Hypothalamus (tissue), 51 donors: Measurements from ENCODE around the gene ITCH.
"Not testable (repeated sequence)": the region's sequence is repeated elsewhere in the genome, so short reads cannot be mapped to it uniquely, and the experiment has no call there.

Experiments used
- DNase-seq, 51 donors: peaks; one replicate each; lab custom pipeline; 2025; lab: John Stamatoyannopoulos, UW

ITCH gene

DNA sequence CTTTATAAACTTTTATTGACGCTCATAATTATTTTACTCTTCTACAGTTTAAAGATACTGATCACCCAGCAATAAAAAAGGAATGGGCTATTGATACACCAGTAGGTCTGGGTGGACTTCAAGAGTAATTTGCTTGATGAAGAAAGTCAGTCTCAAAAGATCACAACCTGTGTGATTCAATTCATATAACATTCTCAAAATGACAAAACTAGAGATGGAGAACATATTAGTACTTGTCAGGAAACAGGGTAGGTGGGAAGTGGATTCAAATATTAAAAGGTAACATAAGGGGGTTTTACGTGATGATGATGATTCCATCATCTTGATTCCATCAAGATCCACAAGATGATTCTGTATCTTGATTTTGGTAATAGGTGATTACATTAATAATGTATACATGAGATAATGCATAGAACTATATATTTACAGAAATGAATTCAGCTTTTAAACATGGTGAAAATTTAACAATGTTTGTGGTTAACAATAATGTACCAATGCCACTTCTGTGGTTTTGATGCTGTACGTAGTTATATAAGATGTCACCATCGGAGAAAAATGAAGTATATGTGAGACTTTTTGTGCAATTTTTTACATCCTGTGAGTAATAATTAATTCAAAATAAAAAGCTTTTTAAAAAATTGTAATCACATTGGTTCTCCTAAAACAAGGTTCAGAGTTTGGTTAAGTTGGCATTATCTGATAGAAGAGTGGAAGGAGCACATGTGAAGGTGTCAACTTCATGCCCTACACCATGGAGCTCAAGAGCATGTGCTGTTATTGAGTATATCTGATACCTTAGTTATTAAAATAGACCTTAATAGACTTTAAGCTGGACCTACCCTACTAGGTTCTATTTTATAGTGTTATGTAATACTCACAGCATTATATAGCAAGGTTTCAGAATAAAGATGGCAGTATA lies 86.9 kb downstream of the ITCH start:
- DNase-seq = no peak

DNA sequence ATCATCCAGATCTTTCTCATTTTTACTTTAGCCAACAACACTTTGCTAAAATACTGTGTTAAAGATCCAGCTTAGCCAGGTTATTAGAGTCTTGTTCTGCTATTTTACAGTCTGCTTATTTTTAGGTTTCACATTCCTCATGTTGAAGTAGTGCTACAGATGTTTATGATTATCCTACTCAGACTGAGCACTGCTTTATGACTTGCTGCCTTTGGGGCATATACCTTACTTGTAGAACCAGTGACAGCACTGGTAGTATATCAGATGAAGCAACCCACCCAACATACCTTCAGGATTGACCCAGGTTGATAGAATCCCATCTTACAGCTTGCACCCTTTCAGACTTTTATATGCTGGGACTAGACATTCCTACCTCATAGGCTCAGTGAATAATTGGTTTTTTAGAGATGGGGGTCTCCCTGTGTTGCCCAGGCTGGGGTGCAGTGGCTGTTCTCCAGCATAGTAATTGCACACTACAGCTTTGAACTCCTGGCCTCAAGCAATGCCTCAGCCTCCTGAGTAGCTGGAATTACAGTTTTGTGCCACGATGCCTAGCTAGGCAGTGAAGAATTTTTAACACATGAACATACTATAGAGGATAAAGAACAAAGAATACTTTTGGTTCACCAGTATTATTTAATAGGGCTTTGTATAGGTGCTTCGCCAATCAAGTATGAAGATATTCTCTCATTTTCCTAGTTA lies 89.4 kb downstream of the ITCH start:
- no peak for DNase-seq

DNA sequence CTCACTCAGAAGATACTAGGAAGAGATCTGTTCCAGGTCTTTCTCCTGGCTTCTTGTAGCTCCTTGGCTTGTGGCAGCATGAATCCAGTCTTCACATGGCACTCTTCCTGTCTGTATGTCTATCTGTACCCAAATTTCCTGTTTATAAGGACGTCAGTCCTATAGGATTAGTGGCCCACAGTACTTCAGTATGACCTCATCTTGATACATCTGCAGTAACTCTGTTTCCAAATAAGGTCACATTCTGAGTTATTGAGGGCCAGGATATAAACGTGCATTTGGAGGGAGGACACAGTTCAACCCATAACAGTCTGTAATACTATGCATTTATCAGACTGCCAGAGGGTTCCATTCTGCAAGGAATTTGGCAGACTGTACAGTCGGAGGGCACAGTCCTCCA lies 95.6 kb downstream of the ITCH start:
- no peak for DNase-seq

DNA sequence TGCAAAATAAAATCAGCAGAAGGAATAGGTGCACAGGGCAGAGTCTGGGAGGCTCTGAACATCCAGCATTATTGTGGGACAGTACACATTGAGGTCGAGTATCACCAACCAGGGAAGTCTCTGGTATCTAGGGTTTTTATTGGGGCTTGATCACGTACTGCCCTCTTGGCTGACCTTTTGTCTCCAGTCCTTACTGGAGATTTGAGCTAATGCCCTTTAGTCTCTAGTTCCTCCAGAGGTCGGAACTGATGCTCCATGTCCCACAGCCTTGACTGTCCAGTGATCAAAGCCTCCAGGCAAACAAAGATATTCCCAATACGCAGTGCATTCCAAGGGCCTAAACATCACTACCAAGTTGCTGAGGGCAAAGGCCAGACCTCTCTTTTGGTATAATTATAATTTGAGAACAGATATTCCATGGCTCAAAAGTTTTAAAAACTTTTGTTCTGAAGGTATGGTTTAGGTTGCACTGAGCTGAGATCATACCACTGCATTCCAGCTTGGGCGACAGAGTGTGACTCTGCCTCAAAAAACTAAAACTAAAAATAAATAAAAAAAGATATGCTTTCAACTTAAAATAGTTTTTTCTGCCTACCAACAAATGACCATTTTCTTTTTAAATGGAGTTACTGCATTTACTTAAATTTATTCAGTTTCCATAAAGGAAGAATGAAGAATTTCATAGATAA lies 96.3 kb downstream of the ITCH start:
- DNase-seq = no peak

DNA sequence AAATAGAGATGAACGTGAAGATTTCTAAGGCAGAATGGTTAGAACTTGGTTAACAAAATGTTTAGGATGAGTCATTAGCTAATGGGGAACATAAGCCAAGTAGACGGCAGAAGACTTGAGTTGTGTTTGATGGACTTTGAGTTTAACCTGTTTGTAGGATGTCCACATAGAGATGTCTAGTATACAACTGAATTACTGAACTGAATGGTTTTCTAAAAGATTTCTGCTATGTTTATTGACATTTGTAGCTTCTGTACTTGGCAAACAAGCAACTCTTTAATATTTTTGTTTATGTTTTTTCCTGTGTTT lies 98.7 kb downstream of the ITCH start:
- no peak for DNase-seq

DNA sequence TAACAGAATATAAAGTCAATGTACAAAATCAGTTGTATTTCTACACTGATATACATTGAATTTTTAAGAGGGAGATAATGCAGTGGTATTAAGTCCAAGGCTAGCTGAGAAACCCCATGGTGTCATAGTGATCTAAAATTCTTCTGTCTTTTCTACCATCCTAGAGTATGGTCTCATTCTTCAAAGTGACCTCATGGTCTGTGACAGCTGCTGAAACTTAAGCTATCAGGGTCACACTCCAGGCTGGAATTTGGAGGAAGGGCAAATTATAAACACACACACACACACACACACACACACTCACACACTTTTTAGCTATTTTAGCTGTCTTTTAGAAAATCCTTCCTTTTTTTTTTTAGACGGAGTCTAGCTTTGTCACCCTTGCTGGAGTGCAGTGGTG lies 105.9 kb downstream of the ITCH start:
- no peak for DNase-seq

DNA sequence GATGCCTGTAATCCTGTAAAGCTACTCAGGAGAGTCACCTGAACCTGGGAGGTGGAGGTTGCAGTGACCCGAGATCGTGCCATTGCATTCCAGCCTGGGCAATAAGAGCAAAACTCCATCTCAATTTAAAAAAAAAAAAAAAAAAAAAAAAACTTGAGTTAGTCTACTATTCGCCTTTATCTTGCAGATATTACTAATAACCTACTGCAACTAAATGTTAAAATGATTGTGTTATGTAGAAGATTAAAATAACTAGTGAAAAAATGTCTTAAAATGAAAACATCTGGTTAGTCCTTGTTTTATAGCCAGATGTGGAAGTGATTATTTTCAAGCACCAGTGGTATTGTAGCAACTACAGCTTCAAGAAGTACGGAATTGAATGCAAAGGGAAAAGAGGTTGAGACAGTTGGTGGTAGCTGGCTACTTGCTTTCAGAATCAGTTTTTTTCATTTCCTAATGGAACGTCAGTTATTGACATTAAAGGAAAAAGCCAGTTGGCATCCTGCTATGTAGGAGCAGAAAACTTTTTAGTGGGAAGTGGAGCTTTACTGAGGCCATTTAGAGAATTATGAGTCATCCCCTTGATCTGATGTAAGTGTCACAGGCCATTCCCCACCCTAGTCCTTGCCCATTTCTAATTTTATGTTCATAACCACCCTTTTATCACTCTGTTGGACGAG lies 109.3 kb downstream of the ITCH start:
- no peak for DNase-seq

DNA sequence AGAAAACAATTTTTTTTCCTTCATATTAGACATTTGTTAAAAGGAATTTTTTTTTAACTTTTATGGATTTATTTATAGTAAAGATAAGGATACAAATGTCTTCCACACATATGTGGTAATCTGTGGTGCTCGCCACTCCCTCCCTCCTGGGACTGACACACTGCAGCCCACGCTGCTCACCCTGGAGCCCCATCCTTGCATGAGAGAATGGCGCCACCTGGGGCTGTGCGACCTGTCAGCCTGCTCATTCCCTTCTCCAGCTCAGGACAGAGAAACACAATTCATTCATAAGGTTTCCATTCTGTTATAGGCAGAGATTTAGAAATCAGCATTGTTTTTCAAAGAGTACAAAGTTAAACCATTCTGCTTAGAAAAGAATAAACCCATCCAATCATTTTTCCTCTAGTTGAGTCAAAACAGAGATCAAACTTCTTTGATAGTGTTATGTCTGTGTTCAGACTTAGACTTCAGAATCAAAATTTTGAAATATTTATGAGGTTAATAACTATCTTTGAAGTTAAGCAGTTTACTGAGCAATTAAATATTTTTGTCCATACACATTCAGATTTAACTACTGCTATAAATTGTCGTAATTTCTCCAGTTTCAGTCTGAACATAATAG lies 110.3 kb downstream of the ITCH start:
- DNase-seq = peak in 29 of 51 donors; percentile 1 to 60 (median 13)

DNA sequence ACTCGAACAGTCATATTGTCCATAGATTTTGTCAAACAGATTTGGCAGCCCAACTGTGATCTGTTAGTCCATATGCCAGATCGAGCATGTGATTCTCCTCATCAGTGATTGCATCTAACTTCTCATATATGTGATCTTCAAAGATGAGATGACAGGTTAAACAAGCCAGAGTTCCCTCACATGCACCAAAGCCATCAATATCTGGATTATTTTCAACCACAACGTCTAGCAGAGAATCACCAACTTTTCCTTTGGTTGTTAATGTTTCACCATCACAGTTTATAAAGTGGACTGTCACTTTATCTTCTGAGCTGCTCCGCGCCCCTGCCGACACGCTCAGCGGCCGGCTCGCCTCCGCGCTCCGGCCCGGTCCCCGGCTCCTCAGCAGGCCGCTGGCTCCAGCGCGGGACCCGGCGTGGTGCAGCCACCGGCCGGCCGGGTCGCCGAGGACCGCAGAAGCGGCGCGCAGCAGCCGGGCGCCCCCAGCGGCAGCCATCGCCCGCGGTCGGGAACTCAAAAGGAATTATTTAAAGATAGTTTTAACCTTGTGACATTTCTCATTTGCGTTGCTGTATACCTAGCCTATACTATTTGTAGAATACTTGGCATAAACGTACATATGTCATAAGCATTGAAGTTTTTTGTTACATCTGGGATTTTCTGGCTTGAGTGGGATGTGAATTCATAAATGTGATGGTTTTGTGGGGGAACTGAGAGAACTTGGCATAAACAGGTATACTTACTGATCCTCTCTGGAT lies 113.1 kb downstream of the ITCH start:
- peak in 39 of 51 donors; percentile 1 to 80 (median 24) for DNase-seq

DNA sequence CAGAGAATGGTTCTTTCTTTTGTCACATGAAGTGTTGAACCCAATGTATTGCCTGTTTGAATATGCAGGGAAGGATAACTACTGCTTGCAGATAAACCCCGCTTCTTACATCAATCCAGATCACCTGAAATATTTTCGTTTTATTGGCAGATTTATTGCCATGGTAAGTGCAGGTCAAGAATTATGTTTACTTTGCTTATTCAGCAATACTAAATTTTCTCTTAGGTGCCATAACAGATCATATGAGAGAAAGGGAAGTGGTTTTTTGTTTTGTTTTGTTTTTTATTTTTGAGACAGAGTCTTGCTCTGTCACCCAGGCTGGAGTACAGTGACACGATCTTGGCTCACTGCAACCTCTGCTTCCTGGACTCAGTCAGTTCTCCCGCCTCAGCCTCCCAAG lies 116.6 kb downstream of the ITCH start:
- no peak for DNase-seq

DNA sequence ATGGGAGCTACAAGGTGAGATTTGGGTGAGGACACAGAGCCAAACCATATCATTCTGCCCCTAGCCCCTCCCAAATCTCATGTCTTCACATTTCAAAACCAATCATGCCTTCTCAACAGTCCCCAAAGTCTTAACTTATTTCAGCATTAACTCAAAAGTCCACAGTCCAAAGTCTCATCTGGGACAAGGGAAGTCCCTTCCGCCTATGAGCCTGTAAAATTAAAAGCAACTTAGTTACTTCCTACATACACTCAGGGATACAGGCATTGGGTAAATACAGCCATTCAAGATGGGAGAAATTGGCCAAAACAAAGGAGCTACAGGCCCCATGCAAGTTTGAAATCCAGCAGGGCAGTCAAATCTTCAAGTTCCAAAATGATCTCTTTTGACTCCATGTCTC lies 119.1 kb downstream of the ITCH start:
- not testable (repeated sequence) for DNase-seq

DNA sequence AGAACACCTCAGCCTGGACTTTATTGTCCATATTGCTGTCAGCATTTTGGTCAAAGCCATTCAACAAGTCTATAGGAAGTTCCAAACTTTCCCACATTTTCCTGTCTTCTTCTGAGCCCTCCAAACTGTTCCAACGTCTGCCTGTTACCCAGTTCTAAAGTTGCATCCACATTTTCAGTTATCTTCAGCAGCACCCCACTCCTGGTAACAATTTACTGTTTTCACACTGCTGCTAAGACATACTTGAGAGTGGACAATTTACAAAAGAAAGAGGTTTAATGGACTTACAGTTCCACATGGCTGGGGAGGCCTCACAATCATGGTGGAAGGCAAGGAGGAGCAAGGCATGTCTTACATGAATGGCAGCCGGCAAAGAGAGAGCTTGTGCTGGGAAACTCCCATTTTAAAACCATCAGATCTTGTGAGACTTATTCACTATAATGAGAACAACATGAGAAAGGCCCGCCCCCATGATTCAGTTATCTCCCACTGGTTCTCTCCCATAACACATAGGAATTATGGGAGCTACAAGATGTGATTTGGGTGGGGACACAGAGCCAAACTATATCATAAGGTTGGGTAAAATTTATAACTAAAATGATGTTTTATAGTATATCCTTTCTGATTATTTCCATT lies 120.6 kb downstream of the ITCH start:
- not testable (repeated sequence) for DNase-seq

DNA sequence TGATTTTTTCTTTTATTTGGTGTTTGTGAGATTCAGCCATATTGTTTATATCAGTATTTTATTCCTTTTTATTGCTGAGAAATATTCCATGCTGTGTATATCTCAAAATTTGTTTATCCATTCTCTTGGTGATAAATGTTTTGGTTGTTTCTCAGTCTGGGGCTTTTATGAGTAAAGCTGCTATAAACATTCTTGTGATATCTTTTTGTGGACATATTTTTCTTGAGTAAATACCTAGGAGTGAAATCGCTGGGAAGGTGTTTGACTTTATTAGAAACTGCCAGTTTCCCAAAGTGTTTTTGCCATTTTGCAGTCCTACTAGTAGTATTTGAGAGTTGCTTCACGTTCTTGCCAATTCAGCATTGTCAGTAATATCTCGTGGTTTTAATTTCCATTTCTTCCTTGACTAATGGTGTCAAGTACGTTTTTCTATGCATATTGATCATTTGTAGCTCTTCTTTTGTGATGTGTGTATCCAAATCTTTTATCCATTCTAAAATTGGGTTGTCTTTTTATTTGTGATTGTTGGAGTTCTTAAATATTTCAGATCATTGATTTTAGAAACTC lies 122.1 kb downstream of the ITCH start:
- no peak for DNase-seq

DNA sequence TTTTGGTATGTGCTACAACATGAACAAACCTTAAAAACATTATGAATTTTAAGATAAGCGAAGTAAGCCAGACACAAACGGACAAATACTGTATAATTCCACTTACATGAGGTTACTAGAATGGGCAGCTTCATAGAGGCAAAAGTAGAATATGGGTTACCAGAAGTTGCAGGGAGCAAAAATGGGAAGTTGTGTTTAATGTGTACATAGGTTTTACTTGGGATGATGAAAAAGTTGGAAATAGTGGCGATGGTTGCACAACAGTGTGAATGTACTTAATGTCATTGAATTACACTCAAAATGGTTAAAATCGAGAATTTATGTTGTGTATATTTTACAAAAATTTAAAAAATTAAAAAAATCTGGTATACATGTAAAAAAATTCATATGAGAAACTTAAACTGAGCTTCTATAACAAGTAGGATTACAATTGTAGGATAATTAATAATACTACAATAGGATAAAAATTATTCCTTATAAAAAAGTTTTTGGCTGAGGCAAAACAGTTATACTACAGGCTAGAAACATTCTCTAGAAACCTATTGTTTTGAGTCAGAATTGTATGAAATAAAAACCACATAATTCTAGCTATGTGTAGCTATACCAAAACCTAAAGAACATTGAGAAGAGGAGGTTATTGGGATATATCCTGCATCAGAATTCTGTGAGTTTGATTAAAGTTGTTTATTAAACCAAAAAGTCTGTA lies 128.3 kb downstream of the ITCH start:
- DNase-seq = no peak

DNA sequence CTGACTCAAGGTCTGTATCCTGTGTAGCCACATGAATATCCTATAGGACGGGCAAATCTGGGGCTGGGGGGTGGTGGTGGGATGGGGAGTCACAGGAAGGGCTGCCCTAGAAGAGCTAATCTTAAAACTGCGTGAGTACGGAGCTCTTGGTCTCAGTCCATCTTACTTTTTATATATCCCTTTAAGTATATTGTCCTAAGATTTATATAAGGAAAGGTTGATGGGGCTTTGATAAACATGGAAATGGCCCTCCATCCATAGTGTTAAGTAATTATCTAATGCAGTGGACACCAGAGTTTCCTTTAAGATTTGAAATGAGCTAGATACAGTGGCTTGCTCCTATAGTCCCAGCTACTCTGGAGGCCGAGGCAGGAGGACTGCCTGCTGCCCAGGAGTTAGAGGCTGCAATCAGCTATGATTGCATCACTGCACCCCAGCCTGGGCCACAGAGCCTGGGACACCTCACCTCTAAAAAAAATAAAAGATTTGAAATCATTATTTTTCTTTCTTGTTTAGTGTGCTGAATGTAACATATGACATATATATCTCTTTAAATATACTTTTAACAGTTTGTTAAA lies 128.9 kb downstream of the ITCH start:
- no peak for DNase-seq

DNA sequence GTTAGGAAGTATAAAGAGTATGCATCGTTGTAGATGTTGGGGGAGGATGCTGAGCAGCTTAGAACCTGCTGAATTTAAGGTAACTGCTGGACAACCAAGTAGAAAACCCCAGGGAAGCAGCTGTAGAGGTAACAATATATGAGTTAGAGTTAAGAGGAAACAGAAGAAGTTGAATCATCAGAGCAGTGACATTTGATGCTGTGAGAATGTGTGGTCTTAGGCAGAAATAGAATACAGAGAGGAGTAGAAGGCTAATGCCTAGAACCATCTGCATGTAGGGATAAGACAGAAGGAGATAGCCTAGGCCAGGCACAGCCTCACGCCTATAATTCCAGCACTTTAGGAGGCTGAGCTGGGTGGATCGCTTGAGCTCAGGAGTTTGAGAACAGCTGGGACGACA lies 130.6 kb downstream of the ITCH start:
- no peak for DNase-seq

DNA sequence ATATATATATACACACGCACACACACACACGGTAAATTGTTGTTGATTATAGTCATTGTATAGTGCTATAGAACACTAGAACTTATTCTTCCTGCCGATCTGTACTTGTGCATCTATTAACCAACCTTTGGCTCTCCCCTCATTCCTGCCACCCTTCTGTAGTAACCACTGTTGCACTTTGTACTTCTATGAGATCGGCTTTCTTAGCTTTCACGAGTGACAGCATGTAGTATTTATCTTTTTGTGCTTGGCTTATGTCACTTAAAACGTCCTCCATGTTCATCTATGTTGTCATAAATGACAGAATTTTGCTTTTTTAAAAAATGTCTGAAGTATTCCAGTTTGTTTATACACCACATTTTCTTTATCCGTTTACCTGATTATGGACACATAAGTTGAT lies 132.2 kb downstream of the ITCH start:
- DNase-seq = no peak

DNA sequence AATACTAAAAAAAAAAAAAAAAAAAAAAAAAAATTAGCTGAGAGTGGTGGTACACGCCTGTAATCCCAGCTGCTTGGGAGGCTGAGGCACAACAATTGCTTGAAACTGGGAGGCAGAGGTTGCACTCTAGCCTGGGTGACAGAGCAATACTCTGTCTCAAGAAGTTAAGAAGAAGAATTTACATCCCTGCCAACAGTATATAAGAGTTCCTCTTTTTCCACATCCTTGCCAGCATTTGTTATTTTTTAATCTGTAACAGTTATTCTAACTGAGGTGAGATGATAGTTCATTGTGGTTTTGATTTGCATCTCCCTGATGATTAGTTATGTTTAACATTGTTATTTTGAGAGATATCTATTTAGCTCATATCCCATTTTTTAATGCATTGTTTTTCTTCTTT lies 132.8 kb downstream of the ITCH start:
- DNase-seq = no peak
